ENCODE results near the gene ZFYVE19.

ZFYVE19 gene

GRCh38 chr15:40775740-40776536 lies 31.0 kb upstream of the ZFYVE19 start:
- DNase-seq = no peak

- no peak for DNase-seq
These were observed 30.2 kb upstream of the ZFYVE19 start for GRCh38 chr15:40776537-40777141.

GRCh38 chr15:40782609-40783227 lies 24.2 kb upstream of the ZFYVE19 start:
- DNase-seq = peak; percentile 80

GRCh38 chr15:40785164-40785563 lies 21.7 kb upstream of the ZFYVE19 start:
- DNase-seq = no peak

GRCh38 chr15:40785814-40786213 lies 21.1 kb upstream of the ZFYVE19 start:
- no peak for DNase-seq

- peak; percentile 50 for DNase-seq
These were observed 19.5 kb upstream of the ZFYVE19 start for GRCh38 chr15:40787344-40787841.

GRCh38 chr15:40787991-40788390 lies 18.9 kb upstream of the ZFYVE19 start:
- DNase-seq = no peak

GRCh38 chr15:40789119-40789518 lies 17.8 kb upstream of the ZFYVE19 start:
- DNase-seq = no peak

- DNase-seq = no peak
These were observed 16.9 kb upstream of the ZFYVE19 start for GRCh38 chr15:40789999-40790398.

- no peak for DNase-seq
These were observed 16.2 kb upstream of the ZFYVE19 start for GRCh38 chr15:40790718-40791117.

- DNase-seq = no peak
These were observed 14.5 kb upstream of the ZFYVE19 start for GRCh38 chr15:40792394-40792793.

- DNase-seq = no peak
These were observed 13.5 kb upstream of the ZFYVE19 start for GRCh38 chr15:40793216-40793989.

GRCh38 chr15:40796041-40796440 lies 10.8 kb upstream of the ZFYVE19 start:
- DNase-seq = no peak

GRCh38 chr15:40796512-40796911 lies 10.4 kb upstream of the ZFYVE19 start:
- DNase-seq = no peak

GRCh38 chr15:40799523-40799922 lies 7.4 kb upstream of the ZFYVE19 start:
- DNase-seq = no peak

- DNase-seq = no peak
These were observed 3.8 kb upstream of the ZFYVE19 start for GRCh38 chr15:40803076-40803475.

- DNase-seq = no peak
These were observed 3.2 kb upstream of the ZFYVE19 start for GRCh38 chr15:40803688-40804087.

- no peak for DNase-seq
These were observed 239 bp upstream of the ZFYVE19 start for GRCh38 chr15:40806672-40807027.

- no peak for DNase-seq
These were observed 1.1 kb downstream of the ZFYVE19 start for GRCh38 chr15:40807888-40808461.

- DNase-seq = no peak
These were observed 2.1 kb downstream of the ZFYVE19 start for GRCh38 chr15:40808861-40809450.

GRCh38 chr15:40812721-40813425 lies 6.0 kb downstream of the ZFYVE19 start:
- DNase-seq = no peak

All from activated CD4-positive, alpha-beta T cell treated with anti-CD3 and anti-CD28 coated beads, Interleukin-2, amount 50 U/mL, for 1 hour (primary cell).